HG03280 (cell line): ENCODE measurements around the gene UBASH3B.

Experiments
- ATAC-seq: cut with Tn5 transposase; IDR thresholded peaks from one replicate; pipeline ENCODE4 v1.9.1; 2021; ENCODE audit warnings: mild to moderate bottlenecking, moderate library complexity; ENCODE audit not compliant: unreplicated experiment

The UBASH3B gene

DNA sequence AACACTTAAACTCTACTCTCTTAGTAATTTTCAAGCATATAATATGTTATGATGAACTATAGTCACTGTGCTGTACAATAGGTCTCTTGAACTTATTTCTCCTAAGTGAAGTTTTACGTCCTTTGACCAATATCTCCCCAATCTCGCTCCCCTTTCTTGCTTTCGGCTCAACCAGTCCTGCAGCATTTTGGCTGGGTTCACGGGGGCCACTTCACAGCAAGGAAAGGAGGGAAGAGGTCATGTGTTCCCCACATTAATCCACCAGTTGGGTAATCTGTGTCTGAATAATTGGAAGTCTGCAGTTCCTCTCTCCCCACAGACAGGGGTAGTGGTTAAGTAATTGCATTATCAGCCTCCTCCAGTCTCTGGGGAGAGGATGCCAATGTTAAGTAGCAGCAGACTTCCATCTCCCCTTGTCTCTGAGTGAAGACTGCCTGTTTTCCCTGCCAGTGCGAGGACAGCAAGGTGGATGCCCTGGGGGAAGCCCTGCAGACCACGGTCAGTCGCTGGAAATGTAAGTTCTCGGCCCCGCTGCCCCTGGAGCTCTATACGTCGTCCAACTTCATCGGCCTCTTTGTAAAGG is 123.6 kb downstream of the UBASH3B start:
- no peak for ATAC-seq

DNA sequence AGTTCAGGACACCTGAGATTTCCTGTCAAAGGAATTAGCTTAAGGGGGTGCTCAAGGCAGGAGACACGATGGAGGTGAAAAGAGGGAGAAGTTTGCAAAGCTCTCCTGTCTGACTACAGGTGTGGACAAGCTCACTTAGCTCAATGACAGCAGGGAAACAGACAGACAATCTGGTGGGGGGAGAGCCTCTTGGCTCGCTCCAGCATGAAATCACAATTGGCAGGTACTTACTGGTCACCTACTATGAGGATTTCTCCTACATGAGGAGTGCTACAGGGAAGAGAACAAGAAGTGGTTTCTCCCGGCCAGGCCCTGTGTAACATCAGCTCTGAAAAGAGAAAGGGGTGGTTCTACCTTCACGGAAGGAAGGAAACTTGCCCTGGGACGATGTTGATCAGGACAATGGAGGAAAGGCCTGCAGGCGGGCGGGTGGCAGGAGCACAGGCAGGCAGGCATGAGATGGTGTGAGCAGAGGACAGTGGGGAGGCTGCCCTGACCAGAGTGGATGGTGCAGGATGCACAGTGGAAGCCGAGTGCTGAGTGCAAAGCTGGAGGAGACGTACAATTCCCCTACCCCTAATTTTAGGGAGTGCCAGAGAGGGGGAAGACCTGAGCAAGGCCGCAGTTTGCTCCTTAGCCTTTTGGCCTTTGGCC is 124.9 kb downstream of the UBASH3B start:
- ATAC-seq: no peak

DNA sequence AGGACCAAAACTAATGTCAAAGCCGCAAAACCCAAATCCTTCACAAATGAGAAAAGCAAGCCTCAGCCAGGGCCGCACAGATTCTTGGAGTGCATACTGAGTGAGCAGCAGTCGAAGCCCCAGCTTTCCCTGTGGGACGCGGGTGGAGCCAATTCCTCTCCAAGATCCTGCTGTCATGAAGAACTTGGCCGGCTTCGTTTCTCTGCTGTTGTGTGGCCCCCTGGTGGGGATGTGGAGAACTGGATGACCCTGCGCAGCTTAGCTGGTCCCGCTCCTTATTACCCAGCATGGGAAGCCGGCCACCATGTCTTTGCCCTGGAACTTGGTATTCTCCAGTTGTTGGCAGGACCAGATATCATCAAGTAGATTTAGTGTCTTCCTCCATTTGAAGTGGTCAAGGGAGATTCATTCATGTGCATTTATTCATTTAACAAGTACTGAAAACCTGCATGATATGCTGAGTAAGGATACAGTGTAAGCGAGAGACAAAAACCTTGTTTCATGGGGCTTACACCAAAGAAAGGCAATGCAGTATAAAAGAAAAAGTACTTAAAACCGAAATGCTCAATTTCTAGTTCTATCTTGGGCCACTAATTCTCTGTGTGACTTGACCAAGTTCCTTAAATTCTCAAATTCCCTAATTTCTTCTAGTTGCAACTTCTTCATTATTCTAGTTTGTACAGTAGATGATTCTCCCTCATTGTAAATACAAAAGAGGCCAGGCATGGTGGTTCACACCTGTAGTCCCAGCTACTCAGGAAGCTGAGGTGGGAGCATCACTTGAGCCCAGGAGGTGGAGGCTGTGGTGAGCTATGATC is 126.1 kb downstream of the UBASH3B start:
- ATAC-seq: peak; percentile 75

DNA sequence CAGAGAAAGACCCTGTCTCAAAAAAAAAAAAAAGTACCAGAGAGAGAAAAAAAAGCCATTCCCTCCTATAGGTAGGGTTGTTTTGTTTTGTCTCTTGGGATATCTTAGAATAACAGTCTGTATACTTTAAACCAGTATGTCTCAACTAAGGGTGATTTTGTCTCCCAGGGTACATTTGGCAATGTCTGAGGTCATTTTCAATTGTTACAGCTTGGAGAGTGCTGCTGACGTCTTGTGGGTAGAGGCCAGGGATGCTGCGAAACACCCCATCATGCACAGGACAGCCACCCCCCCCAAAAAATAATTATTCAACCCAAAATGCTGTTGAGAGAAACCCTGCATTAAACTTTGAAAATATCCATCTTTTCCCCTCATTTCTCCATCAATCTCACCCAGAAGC is 126.7 kb downstream of the UBASH3B start:
- ATAC-seq: no peak

DNA sequence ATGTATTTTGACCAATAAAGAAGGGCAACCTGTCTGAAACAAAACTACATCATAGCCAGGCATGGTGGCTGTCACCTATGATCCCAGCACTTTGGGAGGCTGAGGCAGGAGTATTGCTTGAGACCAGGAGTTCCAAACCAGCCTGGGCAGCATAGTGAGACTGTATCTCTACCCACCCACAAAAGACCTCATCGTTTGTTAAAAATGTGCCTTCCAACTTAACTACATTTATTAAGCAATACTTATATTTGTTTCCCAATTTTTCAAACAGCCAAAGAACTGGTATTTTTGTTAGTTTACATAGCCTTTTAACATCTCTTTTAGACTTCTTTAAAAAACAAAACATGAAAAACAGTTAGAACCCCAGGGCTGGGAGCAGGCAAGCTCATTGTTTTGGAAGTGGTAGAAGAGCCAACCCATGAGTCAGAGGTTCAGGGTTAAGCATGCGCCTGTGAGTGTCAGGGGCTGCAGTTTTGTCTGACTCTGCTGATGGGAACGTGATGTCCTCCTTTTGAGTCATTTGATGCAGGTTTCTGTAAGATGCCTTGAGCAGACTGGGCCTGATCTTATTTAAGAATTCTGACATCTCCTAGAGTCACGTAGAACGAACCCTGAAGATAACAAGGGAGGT is 128.9 kb downstream of the UBASH3B start:
- no peak for ATAC-seq

DNA sequence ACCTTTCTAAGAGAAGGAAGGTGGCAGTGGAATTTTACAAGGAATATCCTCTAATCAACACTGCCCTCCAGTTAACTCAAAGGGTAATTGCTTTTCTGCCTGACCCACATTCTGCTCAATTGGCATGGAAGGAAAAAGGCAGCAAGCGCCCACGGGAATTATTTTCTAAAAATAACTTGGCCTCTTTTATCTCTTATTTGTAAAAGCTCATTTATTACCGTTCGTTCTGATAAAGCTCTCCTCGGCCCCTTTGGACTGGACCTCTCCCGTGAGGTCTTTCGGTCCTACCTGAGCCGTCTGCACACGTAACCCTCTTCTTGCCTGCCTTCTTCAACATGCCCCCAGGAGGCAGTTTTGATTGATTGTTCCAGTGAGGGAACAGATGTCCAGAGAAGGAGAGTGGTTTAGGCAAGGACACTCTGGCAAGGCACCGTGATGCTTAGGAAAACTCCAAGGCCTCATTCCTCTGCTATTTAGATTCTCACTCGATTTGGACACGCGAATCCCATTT is 129.6 kb downstream of the UBASH3B start:
- ATAC-seq: no peak

DNA sequence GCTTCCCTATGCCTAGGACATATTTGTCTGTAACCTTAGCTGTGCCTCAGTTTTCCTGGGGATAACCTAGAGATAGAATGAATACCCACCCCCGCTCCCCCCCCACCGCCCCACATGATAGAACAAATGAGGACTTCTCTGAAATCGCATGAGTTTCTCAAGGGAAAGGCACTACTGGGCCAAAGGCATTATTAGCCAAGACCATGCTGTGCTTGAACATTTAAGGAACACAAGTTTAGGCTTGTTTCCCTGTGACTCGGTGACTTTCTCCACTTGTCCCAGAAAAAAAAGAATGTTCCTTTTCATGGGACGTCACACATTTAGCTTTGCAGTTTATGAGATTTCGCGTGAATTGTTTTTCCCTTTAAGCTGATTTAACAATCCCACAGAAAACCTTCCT is 131.4 kb downstream of the UBASH3B start:
- ATAC-seq: no peak

DNA sequence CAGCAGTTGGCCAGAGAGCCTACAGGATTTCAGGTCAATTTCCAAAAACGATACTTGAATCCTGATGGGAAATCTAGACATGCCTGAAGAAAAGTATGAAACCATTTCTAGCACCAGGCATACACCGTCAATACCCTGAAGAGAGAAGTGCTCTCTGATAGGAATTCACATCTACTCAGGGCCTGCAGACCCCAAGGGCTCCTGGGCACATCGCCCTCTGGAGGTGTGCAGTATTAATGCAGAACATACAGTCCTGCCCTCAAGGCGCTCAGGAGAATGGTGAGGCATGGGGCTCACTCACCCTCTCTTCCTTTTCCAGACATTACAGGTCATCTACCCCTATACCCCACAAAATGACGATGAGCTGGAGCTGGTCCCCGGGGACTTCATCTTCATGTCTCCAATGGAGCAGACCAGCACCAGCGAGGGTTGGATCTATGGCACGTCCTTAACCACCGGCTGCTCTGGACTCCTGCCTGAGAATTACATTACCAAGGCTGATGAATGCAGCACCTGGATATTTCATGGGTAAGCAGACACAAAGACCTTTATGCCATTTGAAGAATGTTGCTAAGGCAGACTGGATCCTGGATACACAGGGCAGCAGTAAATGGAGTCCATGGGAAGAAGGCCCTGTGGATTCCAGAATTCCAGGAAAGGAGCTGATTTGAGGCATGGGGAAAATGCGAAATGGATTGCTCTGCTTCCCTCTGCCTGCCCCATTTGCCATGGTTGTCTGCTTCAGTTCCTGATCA is 133.4 kb downstream of the UBASH3B start:
- no peak for ATAC-seq

DNA sequence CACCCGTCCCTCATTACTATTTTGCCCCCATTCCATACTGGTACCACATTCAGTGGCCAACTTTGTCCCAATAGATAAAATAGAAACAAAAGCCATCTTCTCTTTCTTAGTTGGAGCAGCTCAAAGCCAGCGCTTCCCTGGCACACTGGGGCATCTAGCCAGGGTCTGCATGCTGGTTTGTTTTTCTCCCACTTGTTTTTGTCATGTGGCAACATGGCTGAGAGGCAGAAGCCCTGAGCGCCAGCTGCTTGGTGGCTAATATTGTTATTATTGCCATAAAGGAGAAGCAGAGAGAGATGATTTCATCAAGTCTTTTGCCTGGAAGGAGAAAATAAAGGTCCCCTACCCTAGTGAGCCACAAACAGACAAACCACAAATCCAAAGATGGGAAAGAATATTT is 134.4 kb downstream of the UBASH3B start:
- no peak for ATAC-seq

DNA sequence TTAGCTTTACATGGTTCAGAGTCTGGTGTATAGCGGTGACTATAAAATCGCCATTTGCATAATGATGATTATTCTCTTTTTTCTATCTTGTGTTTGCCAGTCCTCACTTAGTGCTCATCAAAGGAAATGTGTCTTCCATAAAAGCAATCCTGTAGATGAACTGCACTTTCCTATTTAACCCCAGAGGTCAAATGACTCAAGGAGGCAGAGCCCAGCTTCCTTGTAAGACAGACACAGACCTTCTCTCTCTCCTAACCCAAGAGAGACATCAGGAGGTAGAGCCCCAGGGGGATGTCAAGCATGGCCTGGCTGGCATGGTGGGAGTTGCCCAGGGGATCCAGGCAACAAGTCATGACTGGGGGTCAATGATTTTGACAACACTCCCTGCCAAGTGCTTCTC is 135.9 kb downstream of the UBASH3B start:
- ATAC-seq: no peak

DNA sequence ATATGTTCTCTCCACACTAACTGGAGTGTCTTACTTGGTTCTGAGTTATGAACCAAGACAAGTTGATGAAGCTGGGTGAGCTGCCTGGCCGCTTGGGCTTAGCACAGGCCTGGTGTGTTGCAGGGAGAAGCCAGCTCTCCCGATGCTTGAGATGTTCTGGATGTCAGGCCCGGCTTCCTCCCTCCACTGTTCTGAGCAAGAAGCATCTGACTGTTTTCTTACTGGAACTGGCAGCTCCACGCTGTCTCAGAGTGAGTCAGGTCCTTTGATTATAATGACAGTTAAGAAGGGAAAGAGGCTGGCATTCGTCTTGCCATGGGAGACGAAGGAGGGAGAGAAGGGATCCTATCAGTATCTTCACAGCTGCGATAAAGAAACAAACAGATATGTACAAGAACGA is 136.3 kb downstream of the UBASH3B start:
- ATAC-seq: no peak

DNA sequence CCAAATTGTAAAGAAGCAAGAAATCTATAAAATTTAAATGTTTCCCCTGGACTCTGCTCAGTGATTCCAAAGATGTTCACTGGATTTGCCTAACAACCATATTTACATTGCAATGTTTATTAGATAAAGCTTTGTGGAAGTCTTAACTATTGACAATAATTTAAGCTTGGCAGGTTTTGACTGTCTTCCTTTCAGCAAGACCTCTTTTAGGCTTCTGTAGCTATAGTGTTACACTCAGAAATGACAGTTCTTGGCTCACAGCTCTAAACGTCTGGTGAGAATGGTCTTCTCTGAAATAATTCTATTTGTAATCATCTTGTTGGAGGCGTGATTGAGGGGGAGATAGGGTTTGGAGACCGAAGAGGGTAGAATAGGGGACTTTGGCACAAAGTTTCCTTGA is 138.0 kb downstream of the UBASH3B start:
- ATAC-seq: no peak

DNA sequence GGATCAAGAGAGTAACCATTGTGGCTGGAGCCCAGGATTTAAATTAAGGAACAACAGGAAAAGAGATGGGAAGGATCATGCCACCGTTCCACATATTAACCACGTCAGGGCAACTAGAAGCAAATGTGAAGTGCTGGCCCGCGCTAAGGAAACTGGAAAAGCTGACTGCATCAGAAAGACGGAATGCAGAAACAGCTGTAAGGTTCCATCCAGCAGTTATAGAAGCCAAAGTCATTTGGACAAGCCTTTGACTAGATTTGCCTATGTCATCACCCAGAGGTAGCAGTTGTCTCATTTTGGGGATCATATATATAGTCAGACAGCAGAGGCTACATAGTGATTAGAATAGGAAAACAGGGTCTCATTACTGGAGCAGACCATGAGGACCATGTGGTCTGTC is 139.8 kb downstream of the UBASH3B start:
- no peak for ATAC-seq

DNA sequence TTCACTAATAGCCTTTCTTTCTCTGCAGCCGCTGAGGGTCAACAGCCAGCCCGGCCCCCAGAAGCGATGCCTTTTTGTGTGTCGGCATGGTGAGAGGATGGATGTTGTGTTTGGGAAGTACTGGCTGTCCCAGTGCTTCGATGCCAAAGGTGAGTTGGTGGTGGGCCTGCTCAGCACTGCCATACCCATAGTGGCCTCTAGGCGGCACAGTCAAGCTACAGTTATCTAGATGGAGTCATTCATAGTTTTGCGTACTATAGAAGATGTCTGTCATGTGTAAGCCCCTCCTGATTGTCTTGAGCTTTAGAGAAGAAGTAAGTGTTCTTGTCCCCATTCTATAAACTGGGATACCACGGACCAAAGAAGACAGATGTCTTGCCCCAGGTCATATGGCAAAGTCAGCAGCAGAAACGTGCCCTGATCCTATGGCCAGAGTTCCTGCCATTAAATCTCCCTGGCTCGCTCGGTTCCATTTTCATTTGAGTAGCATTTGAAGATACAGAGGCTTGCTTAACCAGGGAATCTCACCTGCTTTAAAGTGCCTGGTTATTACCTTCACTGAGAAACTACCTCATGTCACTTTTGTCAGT is 140.7 kb downstream of the UBASH3B start:
- peak; percentile 80 for ATAC-seq

DNA sequence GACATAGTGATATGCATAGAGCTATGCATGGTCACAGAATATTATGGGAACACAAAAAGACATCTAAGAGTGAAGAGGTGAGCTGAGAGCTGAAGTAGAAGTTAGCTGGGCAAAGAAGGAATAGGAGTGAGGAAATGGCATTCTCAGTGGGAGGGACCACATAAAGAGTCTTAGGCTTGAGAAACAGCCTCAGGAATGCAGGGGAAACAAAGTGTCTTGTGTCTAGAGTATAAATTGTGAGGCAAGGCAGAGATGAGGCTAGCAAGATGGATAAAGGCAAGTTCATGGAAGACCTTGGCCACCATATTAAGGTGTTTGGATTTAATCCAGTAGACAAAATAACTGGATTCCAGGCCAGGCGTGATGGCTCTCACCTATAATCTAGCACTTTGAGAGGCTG is 142.1 kb downstream of the UBASH3B start:
- ATAC-seq: no peak

DNA sequence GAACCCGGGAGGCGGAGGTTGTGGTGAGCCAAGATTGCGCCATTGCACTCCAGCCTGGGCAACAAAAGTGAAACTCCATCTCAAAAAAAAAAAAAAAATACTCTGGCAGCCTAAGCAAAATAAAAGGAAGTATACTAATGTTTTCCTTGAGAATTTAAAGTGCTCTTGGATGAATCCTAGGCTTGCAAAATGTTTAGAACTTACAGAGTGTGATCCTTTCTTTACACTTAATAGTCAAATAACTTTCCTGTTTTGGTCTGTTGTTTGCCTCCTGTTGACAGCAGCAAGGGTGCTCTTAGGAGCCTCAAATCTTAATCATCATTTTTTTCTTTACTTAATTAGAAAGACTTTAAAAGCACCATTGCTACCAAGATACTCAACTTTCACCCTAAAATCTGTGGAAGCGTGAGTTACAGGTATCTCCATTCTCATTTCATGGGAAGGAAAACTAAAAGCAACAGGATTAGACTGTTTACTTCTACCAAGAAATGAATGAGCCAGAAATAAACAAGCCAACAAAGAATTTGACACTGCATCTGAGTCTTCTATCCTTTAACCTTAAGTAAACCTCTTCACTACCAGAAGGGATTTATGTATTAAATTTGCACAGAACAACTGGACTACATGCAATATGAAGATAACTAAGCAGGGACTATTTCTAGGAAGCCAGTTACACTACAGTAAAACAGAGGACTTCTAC is 144.0 kb downstream of the UBASH3B start:
- no peak for ATAC-seq

DNA sequence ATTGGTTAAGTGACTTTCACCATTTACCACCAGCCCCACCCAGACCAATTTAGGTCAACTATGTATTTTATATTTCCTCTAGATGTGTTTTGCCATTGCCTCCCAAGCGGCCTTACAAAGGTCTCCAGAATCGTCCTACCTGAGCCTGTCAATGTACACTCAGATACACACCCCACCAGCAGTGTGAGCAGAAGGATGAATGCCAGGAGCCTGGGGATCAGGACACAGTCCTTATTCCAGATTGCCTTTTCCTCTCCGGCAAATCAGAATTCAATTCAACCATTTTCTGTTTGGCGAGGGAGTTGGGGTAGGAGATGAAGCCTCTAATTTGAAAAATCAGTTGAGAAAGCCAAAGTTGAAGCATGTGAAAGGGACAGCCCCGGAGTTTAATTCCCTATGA is 147.4 kb downstream of the UBASH3B start:
- no peak for ATAC-seq

DNA sequence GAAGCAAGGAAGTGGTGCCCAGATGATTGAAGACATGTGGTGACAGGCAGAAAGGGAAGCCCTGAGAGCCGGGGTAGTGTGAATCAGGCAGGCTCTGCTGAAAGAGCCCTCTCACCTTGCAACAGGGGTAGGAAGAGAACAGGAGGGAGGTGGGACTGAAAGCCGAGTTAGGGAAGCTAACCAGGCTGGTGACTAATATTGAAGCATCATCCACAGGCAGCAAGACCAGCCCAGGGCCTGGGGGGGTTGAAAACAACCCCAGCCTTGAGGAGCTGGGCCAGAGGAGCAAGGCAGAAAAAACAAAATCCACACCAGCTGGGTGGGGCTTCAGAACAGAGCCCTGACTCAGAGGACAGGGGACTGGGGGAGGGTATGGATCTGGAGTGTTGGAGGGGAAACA is 147.8 kb downstream of the UBASH3B start:
- no peak for ATAC-seq

DNA sequence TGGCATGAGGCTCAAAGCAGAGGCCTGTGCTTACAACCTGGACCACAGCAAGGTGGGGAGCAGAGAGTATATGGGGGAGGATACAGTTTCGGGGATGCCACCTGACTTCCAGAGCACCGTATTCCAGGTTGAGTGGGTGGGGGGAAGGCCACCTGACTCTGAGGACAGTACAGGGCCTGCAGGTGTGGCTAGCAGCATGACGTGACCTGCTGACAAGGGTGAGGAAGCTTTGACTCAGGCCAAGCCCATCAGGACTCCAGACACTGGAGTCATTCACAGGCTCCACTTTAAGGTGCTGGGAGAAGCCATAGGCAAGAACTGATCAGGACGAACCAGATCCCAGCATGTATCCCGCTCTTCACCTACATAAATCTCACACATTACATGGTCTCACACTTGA is 148.2 kb downstream of the UBASH3B start:
- no peak for ATAC-seq

DNA sequence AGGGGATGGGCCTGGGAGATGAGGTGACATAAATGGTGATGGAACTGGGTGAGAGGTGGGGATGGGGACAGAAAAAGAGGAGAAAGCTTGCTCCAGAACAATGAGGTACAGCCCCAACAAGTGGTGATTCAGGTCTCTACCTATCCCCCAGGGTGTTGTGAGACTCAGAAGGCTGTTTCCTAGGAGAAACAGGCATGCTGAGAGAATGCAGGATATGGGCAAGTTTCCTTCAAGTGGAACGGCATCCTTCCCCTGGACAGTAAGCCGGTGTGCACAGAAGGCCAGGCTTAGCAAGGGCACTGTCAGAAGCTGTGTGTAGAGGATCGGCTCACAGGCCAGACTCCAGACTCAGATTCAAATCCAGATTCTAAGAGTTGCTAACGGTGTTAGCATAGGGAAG is 148.6 kb downstream of the UBASH3B start:
- ATAC-seq: no peak
